A673 (cell line): ENCODE measurements around the gene GSX2. TPM values are rescaled to one million over a fixed set of nuclear protein-coding genes. Genes with fewer than 3 reads are reported as not detected.
"Not testable (repeated sequence)": the region's sequence is repeated elsewhere in the genome, so short reads cannot be mapped to it uniquely, and the experiment has no call there.

ENCODE experiments used
- BruUV-seq: library from RNA; stranded (reverse); fragments of 400-500 nt; replicated peaks from 2 replicates; lab custom pipeline; 2021; lab: Mats Ljungman, UMichigan
- CTCF ChIA-PET: fragments of 300-600 bp; sonication (Branson Sonifier 250); formaldehyde crosslinking; loops from one replicate; lab custom pipeline; 2022; ENCODE audit warnings: antibody characterized with exemption; lab: Charles Lee
- POLR2A ChIA-PET: fragments of 300-600 bp; sonication (Branson Sonifier 250); formaldehyde crosslinking; loops from one replicate; lab custom pipeline; 2022; ENCODE audit warnings: antibody characterized with exemption; ENCODE audit not compliant: low non-redundant PET; lab: Charles Lee
- DNase-seq: peaks from one replicate; pipeline ENCODE4 v3.0.0-alpha.2; 2015; ENCODE audit warnings: low spot score
- H3K27ac ChIP-seq: fragments of 200-600 bp; sonication (generic); 2 replicates; pipeline ENCODE4 v1.5.1; 2016; ENCODE audit warnings: mixed run types, low read depth, mild to moderate bottlenecking, mixed read lengths, antibody characterized with exemption, low read length; ENCODE audit not compliant: poor library complexity, severe bottlenecking
- H3K27me3 ChIP-seq: fragments of 200-600 bp; sonication (generic); replicated peaks from 2 replicates; pipeline ENCODE4 v1.6.1; 2017; ENCODE audit warnings: mixed run types, low read depth, mild to moderate bottlenecking, mixed read lengths, antibody characterized with exemption, low read length; ENCODE audit not compliant: insufficient read depth, poor library complexity
- H3K36me3 ChIP-seq: fragments of 200-600 bp; sonication (generic); 2 replicates; pipeline ENCODE4 v1.6.1; 2016; ENCODE audit warnings: mixed run types, mild to moderate bottlenecking, mixed read lengths, antibody characterized with exemption, low read length; ENCODE audit not compliant: insufficient read depth, poor library complexity, severe bottlenecking
- H3K4me1 ChIP-seq: fragments of 200-600 bp; sonication (generic); 2 replicates; pipeline ENCODE4 v1.6.1; 2017; ENCODE audit warnings: mixed run types, mild to moderate bottlenecking, mixed read lengths, antibody characterized with exemption, low read length; ENCODE audit not compliant: insufficient read depth, poor library complexity, severe bottlenecking
- H3K4me3 ChIP-seq: fragments of 200-600 bp; sonication (generic); 2 replicates; pipeline ENCODE4 v1.5.1; 2016; ENCODE audit warnings: low read depth, mixed run types, mild to moderate bottlenecking, mixed read lengths, low read length; ENCODE audit not compliant: poor library complexity, severe bottlenecking
- H3K9me3 ChIP-seq: fragments of 200-600 bp; sonication (generic); 2 replicates; pipeline ENCODE4 v1.6.1; 2016; ENCODE audit warnings: mixed run types, low read depth, mild to moderate bottlenecking, mixed read lengths, antibody characterized with exemption, low read length; ENCODE audit not compliant: poor library complexity, severe bottlenecking
- EZH2 ChIP-seq: fragments of 200-600 bp; sonication (generic); IDR thresholded peaks from 2 replicates; pipeline ENCODE4 v1.6.1; 2017; ENCODE audit warnings: borderline replicate concordance, low read depth, mild to moderate bottlenecking, mixed read lengths, antibody characterized with exemption, low read length; ENCODE audit not compliant: poor library complexity, severe bottlenecking
- intact Hi-C: fragments of 100-400 bp; cut with micrococcal nuclease; formaldehyde crosslinking; loops from one replicate; pipeline ENCODE4 v1.10.0; 2022; ENCODE audit not compliant: unreplicated experiment
- total RNA-seq: library from RNA; stranded (reverse); gene quantifications from 2 replicates; pipeline ENCODE4 v1.2.3, GENCODE V29; 2021
- TF ChIP-seq, protein P1 (sequence below): fragments of 300-800, 200-600 bp; sonication (generic); conservative IDR thresholded peaks from 2 replicates; pipeline ENCODE4 v1.5.1; 2017; ENCODE audit warnings: low read depth, mild to moderate bottlenecking, antibody characterized with exemption, low read length, moderate library complexity, mixed read lengths

The GSX2 gene
- total RNA-seq, 1 experiment from 2014 or later = not detected

DNA sequence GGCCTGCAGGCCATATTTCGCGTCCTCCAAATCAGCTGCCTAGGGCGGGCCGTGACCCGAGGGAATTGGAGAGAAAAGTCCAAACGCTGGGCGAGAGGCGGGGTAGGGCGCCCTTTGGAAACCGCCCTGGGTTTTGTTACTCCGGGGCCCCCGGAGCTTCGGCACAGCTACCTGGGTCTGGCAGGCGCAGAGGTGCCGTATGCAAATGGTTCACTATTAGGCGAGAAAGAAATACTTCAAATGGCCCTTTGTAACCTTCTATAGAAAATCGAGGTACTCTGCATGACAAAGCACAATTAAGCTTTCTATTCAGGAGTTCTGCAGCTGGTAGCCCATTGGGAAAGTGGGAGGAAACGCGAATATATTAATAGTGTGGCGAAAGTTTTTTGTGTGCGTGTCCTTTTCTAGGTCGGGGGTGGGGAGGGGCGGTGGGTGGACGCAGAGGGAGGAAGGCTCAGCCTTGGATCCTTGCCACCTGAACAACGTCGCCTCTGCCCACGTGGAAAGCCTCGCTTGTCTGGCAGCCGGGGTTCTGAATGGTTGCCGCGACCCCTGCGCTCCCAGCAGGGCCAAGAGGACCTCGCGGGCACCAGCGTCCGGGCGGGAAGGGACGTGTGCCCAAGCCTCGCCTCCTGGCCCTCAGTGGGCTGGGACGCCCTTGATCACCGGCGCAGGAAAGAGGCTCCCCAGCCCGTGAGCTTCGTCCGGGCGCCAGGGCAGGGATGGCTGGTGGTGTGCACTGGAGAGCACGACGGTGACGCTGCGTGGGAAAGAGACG, 9.5 kb downstream of the GSX2 start:
- no peak overlapping the region for H3K27ac ChIP-seq
- DNase-seq = no peak
- H3K4me3 ChIP-seq = no peak overlapping the region
- intact Hi-C loops = no loop called here
- no peak for TF ChIP-seq EZH2
- TF ChIP-seq, protein P1, sequence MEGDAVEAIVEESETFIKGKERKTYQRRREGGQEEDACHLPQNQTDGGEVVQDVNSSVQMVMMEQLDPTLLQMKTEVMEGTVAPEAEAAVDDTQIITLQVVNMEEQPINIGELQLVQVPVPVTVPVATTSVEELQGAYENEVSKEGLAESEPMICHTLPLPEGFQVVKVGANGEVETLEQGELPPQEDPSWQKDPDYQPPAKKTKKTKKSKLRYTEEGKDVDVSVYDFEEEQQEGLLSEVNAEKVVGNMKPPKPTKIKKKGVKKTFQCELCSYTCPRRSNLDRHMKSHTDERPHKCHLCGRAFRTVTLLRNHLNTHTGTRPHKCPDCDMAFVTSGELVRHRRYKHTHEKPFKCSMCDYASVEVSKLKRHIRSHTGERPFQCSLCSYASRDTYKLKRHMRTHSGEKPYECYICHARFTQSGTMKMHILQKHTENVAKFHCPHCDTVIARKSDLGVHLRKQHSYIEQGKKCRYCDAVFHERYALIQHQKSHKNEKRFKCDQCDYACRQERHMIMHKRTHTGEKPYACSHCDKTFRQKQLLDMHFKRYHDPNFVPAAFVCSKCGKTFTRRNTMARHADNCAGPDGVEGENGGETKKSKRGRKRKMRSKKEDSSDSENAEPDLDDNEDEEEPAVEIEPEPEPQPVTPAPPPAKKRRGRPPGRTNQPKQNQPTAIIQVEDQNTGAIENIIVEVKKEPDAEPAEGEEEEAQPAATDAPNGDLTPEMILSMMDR = no peak
- no peaks in the 10 kb centered on the region for H3K4me1 ChIP-seq
- no TSS peak for BruUV-seq
- CTCF ChIA-PET = no interaction called here
- POLR2A ChIA-PET = no interaction called here
- no peaks in the 10 kb centered on the region for H3K36me3 ChIP-seq
- peaks cover 21% of the 10 kb centered on the region for H3K27me3 ChIP-seq
- no peaks in the 10 kb centered on the region for H3K9me3 ChIP-seq

DNA sequence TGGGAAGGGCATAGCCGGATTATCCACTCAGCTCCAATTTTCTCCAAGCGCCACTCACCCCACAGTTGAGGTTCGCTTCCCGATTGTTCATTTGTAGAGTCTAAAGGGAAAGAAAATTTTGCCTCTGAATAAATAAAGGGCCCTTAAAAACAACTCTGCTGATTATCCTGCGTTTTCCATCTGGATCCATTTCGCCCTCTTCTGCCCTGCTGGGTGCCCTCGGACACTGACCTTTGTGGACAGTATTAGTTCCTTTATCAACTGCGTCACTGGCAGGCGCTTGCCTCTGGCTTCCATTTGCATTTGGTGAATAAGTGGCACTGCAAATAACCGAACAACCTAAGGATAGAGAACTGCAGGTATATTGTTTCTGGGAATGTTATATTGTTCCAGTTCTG, 10.1 kb downstream of the GSX2 start:
- no peak overlapping the region for H3K27ac ChIP-seq
- H3K4me1 ChIP-seq = no peaks in the 10 kb centered on the region
- ChIA-PET CTCF (no interaction called here), POLR2A (no interaction called here)
- no peak overlapping the region for H3K4me3 ChIP-seq
- H3K9me3 ChIP-seq = no peaks in the 10 kb centered on the region
- BruUV-seq = no TSS peak
- peaks cover 15% of the 10 kb centered on the region for H3K27me3 ChIP-seq
- no peak for DNase-seq
- TF ChIP-seq, protein P1 = no peak
- TF ChIP-seq EZH2 = no peak
- H3K36me3 ChIP-seq = no peaks in the 10 kb centered on the region
- intact Hi-C loops = no loop called here

DNA sequence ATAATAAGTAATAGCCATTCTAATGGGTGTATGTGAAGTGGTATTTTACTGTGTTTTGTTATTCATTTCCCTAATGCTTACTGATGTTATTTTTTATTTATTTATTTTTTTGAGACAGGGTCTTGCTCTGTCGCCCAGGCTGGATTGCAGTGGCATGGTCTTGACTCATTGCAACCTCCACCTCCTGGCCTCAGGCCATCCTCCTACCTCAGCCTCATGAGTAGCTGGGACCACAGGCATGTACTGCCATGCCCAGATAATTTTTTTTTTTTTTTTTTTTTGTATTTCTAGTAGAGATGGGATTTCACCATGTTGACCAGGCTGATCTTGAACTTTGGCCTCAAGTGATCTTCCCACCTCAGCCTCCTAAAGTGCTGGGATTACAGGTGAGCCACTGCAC, 13.2 kb downstream of the GSX2 start:
- intact Hi-C loops, H3K27ac ChIP-seq, H3K4me3 ChIP-seq, CTCF ChIA-PET, DNase-seq, H3K4me1 ChIP-seq, H3K36me3 ChIP-seq, H3K9me3 ChIP-seq, BruUV-seq, POLR2A ChIA-PET, H3K27me3 ChIP-seq: not testable (repeated sequence)

DNA sequence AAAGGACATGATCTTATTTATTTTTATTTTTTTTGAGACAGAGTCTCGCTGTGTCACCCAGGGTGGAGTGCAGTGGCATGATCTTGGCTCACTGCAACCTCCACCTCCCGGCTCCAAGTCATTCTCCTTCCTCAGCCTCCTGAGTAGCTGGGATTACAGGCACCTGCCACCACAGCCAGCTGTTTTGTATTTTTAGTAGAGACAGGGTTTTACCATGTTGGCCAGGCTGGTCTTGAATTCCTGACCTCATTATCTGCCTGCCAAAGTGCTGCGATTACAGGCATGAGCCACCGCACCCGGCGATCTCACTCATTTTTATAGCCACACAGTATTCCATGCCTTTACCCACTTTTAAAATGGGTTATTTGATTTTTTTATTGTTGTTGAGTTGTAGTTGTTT, 16.3 kb downstream of the GSX2 start:
- H3K9me3 ChIP-seq, CTCF ChIA-PET: not testable (repeated sequence)

More for the DNA sequence above, 16.3 kb downstream of the GSX2 start:
- BruUV-seq, intact Hi-C loops, H3K27me3 ChIP-seq, H3K27ac ChIP-seq, H3K4me1 ChIP-seq, H3K4me3 ChIP-seq, H3K36me3 ChIP-seq, DNase-seq, POLR2A ChIA-PET: not testable (repeated sequence)
